Measurements from ENCODE around the gene EIF4G1. TPM values are rescaled to one million over a fixed set of nuclear protein-coding genes. Genes with fewer than 3 reads are reported as not detected.

The EIF4G1 gene
- total and polyA plus RNA-seq, 10 of the 15 experiments (the other 5 are each of a cell fraction or from before 2014, with no cell fraction given), result 5.7 to 462 (median 237) TPM

GRCh38 chr3:184275961-184276910, 38.2 kb upstream of the EIF4G1 start, which contains the start of gene ECE2:
Gene ECE2, plus strand, starts transcription at chr3:184276022. Its CDS starts 132 bp downstream, at chr3:184276154.
- no peak for DNase-seq (ENCODE audit: low read depth, low spot score)
- no peak within 1 kb of the TSS for H3K27ac ChIP-seq (ENCODE audit: control insufficient read depth, insufficient read depth)
- WGBS (ENCODE audit: insufficient coverage, insufficient replicate concordance, low lambda C conversion rate, missing lambda C conversion rate), result 33% methylated on average over 36 of the region's 65 CpGs
- H3K9ac ChIP-seq (ENCODE audit: control insufficient read depth, insufficient read depth, low read length), result no peak within 1 kb of the TSS
- no peak within 1 kb of the TSS for H2AFZ ChIP-seq (ENCODE audit: control insufficient read depth, low read depth, low read length)
- ATAC-seq, result no peak
- no TSS peak for BruUV-seq (replicated peaks)
- no peaks in the 10 kb centered on the region for H3K36me3 ChIP-seq (ENCODE audit: control insufficient read depth in 2 of 2, insufficient read depth in 2 of 2, low read length in 1 of 2)
- in situ Hi-C loops (cut with MboI) (no loop called here), intact Hi-C loops (cut with micrococcal nuclease; ENCODE audit: unreplicated experiment) (no loop called here)
- no peak within 1 kb of the TSS for H3K4me2 ChIP-seq (ENCODE audit: control insufficient read depth, insufficient read depth)
- no peaks in the 10 kb centered on the region for H4K20me1 ChIP-seq (ENCODE audit: control insufficient read depth, insufficient read depth)
- TF ChIP-seq EZH2 (IDR thresholded peaks at IDR 0.05; ENCODE audit: borderline replicate concordance, control insufficient read depth, low read depth, low read length) (no peak), ATF7 (IDR thresholded peaks at IDR 0.05; ENCODE audit: low read depth) (no peak)
- FAIRE-seq, result no peak
- H3K79me2 ChIP-seq (ENCODE audit: control insufficient read depth, insufficient read depth, low read length), result no peaks in the 10 kb centered on the region
- SMC1A ChIA-PET (ENCODE audit: uncharacterized antibody, unreplicated experiment), result no interaction called here
- no peaks in the 10 kb centered on the region for H3K9me3 ChIP-seq (replicated peaks; ENCODE audit: control insufficient read depth, insufficient read depth, low read length)
- peaks cover 8 to 9% of the 10 kb centered on the region in 2 experiments; a peak in 3 of 4 replicates for H3K27me3 ChIP-seq (replicated peaks in 1 of 2; ENCODE audit: control insufficient read depth in 2 of 2, insufficient read depth in 2 of 2, low read length in 1 of 2)
- RAD21 ChIA-PET (ENCODE audit: unreplicated experiment), result no interaction called here
- POLR2A ChIA-PET, result no interaction called here
- CTCF ChIA-PET, result no interaction called here
- H3K4me3 ChIP-seq, result no peak within 1 kb of the TSS
- no peaks in the 10 kb centered on the region for H3K4me1 ChIP-seq (ENCODE audit: control insufficient read depth, insufficient read depth, low read length)

- intact Hi-C loops (cut with micrococcal nuclease; ENCODE audit: unreplicated experiment) (no loop called here), in situ Hi-C loops (cut with MboI) (no loop called here)
- RAD21 ChIA-PET (ENCODE audit: unreplicated experiment), result no interaction called here
- Histone ChIP-seq H3K4me2 (ENCODE audit: control insufficient read depth, insufficient read depth) (no peak overlapping the region), H3K9ac (ENCODE audit: control insufficient read depth, insufficient read depth, low read length) (no peak overlapping the region), H4K20me1 (ENCODE audit: control insufficient read depth, insufficient read depth) (no peaks in the 10 kb centered on the region), H3K4me1 (ENCODE audit: control insufficient read depth, insufficient read depth, low read length) (no peaks in the 10 kb centered on the region), H2AFZ (ENCODE audit: control insufficient read depth, low read depth, low read length) (no peak overlapping the region), H3K27me3 (replicated peaks in 1 of 2; ENCODE audit: control insufficient read depth in 2 of 2, insufficient read depth in 2 of 2, low read length in 1 of 2) (peaks cover 8 to 9% of the 10 kb centered on the region in 2 experiments; a peak in 3 of 4 replicates), H3K79me2 (ENCODE audit: control insufficient read depth, insufficient read depth, low read length) (no peaks in the 10 kb centered on the region), H3K4me3 (no peak overlapping the region), H3K36me3 (ENCODE audit: control insufficient read depth in 2 of 2, insufficient read depth in 2 of 2, low read length in 1 of 2) (no peaks in the 10 kb centered on the region), H3K27ac (ENCODE audit: control insufficient read depth, insufficient read depth) (no peak overlapping the region), H3K9me3 (replicated peaks; ENCODE audit: control insufficient read depth, insufficient read depth, low read length) (no peaks in the 10 kb centered on the region)
- WGBS (ENCODE audit: insufficient coverage, insufficient replicate concordance, low lambda C conversion rate, missing lambda C conversion rate), result 24% methylated on average over 6 of the region's 6 CpGs
- ATAC-seq, result no peak
- FAIRE-seq, result no peak
- DNase-seq (ENCODE audit: low read depth, low spot score), result no peak
- no TSS peak for BruUV-seq (replicated peaks)
- SMC1A ChIA-PET (ENCODE audit: uncharacterized antibody, unreplicated experiment), result no interaction called here
- CTCF ChIA-PET, result interaction anchor here (0.9 kb wide), 1 partner anchor 51 kb away, joined by 3 read pairs; no protein-coding TSS in a partner anchor
- TF ChIP-seq ZNF622 (IDR thresholded peaks at IDR 0.05) (no peak), SPI1 (IDR thresholded peaks at IDR 0.05; ENCODE audit: borderline replicate concordance, insufficient read depth, low read depth, low read length) (peak; percentile 22; the same call in 1 of the 2 replicates)
- POLR2A ChIA-PET, result no interaction called here
Observed at GRCh38 chr3:184277366-184277765, 37.0 kb upstream of the EIF4G1 start.
